IPS-18a (cell line): ENCODE measurements around the gene RNGTT.

Source experiments
- H3K27ac ChIP-seq: one replicate; pipeline ENCODE4 v1.5.1; 2013; ENCODE audit warnings: low read length
- H3K27me3 ChIP-seq: one replicate; pipeline ENCODE4 v1.6.1; 2013; ENCODE audit warnings: mild to moderate bottlenecking, low read length; ENCODE audit not compliant: control insufficient read depth, insufficient read depth
- H3K36me3 ChIP-seq: one replicate; pipeline ENCODE4 v1.6.1; 2013; ENCODE audit warnings: low read depth, low read length; ENCODE audit not compliant: control insufficient read depth
- H3K4me1 ChIP-seq: one replicate; pipeline ENCODE4 v1.6.1; 2013; ENCODE audit warnings: low read depth, low read length; ENCODE audit not compliant: control insufficient read depth
- H3K4me3 ChIP-seq: one replicate; pipeline ENCODE4 v1.5.1; 2013; ENCODE audit warnings: low read length
- H3K9ac ChIP-seq: one replicate; pipeline ENCODE4 v1.6.1; 2013; ENCODE audit warnings: mild to moderate bottlenecking, low read length, moderate library complexity
- H3K9me3 ChIP-seq: one replicate; pipeline ENCODE4 v1.6.1; 2013; ENCODE audit warnings: low read depth, low read length; ENCODE audit not compliant: control insufficient read depth

RNGTT gene

GRCh38 chr6:88599571-88599970, 363.8 kb downstream of the RNGTT start:
- Histone ChIP-seq H3K4me3 (no peak overlapping the region), H3K4me1 (no peaks in the 10 kb centered on the region), H3K9me3 (no peaks in the 10 kb centered on the region), H3K36me3 (no peaks in the 10 kb centered on the region), H3K9ac (no peak overlapping the region), H3K27me3 (no peaks in the 10 kb centered on the region), H3K27ac (no peak overlapping the region)

DNA sequence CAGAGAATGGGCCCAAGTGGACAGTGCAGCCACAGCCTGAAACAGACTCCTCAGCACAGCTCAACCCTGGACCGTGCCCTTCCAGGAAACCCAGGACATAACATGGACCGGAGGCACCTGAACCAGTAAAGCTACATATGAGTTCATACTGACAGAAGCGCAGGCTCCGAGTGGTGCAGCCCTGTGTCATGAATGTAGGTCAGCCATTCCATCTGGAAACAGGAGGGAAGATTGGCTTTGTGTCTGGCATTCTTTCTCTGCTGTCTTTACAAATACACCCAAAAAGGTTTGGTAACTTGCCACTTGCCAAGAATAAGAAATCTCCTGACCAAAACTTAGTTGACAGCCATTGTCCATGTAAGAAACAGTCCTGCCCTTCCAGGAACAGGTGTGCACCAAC, 366.6 kb downstream of the RNGTT start:
- H3K9ac ChIP-seq = no peak overlapping the region
- no peaks in the 10 kb centered on the region for H3K9me3 ChIP-seq
- no peak overlapping the region for H3K4me3 ChIP-seq
- H3K36me3 ChIP-seq = no peaks in the 10 kb centered on the region
- no peak overlapping the region for H3K27ac ChIP-seq
- no peaks in the 10 kb centered on the region for H3K4me1 ChIP-seq
- no peaks in the 10 kb centered on the region for H3K27me3 ChIP-seq

- no peak overlapping the region for H3K9ac ChIP-seq
- H3K9me3 ChIP-seq = no peaks in the 10 kb centered on the region
- H3K27ac ChIP-seq = no peak overlapping the region
- H3K36me3 ChIP-seq = no peaks in the 10 kb centered on the region
- no peak overlapping the region for H3K4me3 ChIP-seq
- no peaks in the 10 kb centered on the region for H3K27me3 ChIP-seq
- H3K4me1 ChIP-seq = peaks cover 8% of the 10 kb centered on the region
Measured at GRCh38 chr6:88588938-88589337, 374.5 kb downstream of the RNGTT start.

GRCh38 chr6:88587150-88587520, 376.3 kb downstream of the RNGTT start:
- Histone ChIP-seq H3K9me3 (no peaks in the 10 kb centered on the region), H3K27me3 (no peaks in the 10 kb centered on the region), H3K4me1 (peaks cover 8% of the 10 kb centered on the region), H3K27ac (no peak overlapping the region), H3K9ac (no peak overlapping the region), H3K4me3 (no peak overlapping the region), H3K36me3 (no peaks in the 10 kb centered on the region)

- no peak overlapping the region for H3K27ac ChIP-seq
- peaks cover 8% of the 10 kb centered on the region for H3K4me1 ChIP-seq
- no peaks in the 10 kb centered on the region for H3K27me3 ChIP-seq
- no peak overlapping the region for H3K4me3 ChIP-seq
- H3K36me3 ChIP-seq = no peaks in the 10 kb centered on the region
- H3K9ac ChIP-seq = no peak overlapping the region
- H3K9me3 ChIP-seq = no peaks in the 10 kb centered on the region
Measured at GRCh38 chr6:88586371-88587149, 376.9 kb downstream of the RNGTT start.

DNA sequence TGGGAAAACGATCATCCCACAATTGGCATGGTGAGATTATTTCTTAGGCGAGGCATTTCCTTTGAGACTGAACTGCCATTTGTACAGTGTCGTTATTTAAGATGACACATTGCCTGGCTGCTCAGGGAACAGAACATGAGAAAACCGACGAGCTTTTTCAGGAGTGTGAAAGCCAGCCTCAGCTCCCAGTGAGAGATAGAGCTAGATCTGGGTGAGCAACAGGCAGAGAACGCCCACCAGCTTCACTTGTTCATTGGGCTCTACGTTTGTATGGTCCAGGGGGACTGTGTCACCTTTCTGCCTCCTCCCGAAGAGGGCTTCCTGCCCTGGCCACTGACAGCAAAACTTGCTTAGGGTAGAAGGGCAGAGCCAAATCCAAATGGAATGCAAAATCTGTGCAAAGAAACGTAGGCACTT, 378.1 kb downstream of the RNGTT start:
- H3K27me3 ChIP-seq = no peaks in the 10 kb centered on the region
- H3K27ac ChIP-seq = no peak overlapping the region
- no peak overlapping the region for H3K4me3 ChIP-seq
- no peaks in the 10 kb centered on the region for H3K36me3 ChIP-seq
- no peaks in the 10 kb centered on the region for H3K9me3 ChIP-seq
- H3K9ac ChIP-seq = no peak overlapping the region
- peaks cover 8% of the 10 kb centered on the region for H3K4me1 ChIP-seq

DNA sequence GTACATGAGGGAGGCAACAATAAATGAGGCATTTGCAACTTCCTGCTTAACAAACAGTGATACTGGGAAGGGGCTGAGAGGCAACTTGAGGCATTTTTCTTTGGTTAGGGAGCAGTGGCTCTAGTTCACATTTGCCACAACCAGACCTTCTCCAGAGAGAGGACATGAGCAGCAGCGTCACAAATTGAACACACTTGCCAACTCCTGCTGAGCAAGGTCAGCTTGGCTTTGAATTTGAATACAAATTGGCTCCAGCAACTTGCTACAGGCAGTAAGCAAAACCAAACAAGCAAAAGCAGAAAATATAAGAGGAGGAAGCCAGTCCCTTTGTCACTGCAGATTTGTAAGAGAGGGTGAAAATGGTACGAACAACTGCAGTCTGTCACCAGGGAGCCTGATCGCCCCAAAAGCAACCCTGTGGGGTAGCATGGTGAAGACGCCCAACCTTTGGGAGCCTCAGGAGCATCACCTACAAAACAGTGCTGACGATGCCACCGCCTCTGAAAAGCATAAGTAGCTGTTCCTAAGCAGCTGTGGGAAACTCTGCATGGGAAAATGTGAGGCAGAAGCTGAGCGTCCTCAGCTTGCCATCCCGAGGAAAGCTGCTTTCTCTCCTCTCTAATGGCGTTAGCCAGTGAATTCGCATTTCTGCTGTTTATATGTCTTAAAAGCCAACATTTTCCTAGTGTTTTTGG, 378.7 kb downstream of the RNGTT start:
- Histone ChIP-seq H3K27me3 (no peaks in the 10 kb centered on the region), H3K36me3 (no peaks in the 10 kb centered on the region), H3K27ac (no peak overlapping the region), H3K9ac (no peak overlapping the region), H3K4me1 (peaks cover 8% of the 10 kb centered on the region), H3K4me3 (no peak overlapping the region), H3K9me3 (no peaks in the 10 kb centered on the region)

- Histone ChIP-seq H3K27ac (no peak overlapping the region), H3K27me3 (no peaks in the 10 kb centered on the region), H3K36me3 (no peaks in the 10 kb centered on the region), H3K9ac (no peak overlapping the region), H3K4me1 (peaks cover 12% of the 10 kb centered on the region), H3K4me3 (no peak overlapping the region), H3K9me3 (no peaks in the 10 kb centered on the region)
Measured at GRCh38 chr6:88577461-88577860, 386.0 kb downstream of the RNGTT start.

DNA sequence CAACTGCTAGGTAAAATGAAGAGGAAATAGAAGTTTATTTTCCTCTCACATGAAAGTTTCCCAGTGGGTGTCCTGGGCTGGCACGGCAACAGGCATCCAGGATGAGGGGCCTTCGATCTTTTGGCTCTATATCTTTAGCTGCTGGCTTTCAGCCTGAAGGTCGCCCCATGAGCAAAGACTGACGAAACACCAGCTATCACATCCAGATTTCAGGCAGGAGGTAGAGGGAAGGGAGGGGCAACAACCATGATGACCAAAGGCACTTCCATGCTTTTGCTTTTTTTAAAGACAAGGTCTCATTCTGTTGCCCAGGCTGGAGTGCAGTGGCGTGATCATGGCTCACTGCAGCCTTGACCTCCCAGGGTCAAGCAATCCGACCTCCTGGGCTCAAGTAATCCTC, 387.9 kb downstream of the RNGTT start:
- Histone ChIP-seq H3K27ac (no peak overlapping the region), H3K27me3 (no peaks in the 10 kb centered on the region), H3K4me1 (peaks cover 12% of the 10 kb centered on the region), H3K36me3 (no peaks in the 10 kb centered on the region), H3K9me3 (no peaks in the 10 kb centered on the region), H3K4me3 (no peak overlapping the region), H3K9ac (no peak overlapping the region)

DNA sequence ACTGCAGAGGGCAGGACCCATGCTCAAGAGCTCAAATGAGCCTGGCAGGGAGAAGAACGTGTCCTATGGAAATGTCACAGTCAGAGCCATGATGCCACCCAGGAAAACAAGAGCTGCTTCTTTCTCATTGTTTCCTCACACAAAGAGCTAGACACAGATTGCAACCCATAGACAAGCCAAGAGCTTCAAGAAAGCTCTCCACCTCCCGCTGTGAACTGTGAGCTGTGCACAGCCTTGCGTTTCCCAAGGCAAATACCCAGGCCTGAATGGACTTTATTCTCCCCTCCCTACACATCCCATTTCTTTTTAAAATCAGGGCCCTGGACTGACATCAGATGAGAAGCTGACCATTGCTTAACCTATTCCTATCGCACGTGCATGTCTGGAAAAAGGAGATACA, 388.8 kb downstream of the RNGTT start:
- Histone ChIP-seq H3K9ac (no peak overlapping the region), H3K27me3 (no peaks in the 10 kb centered on the region), H3K4me3 (no peak overlapping the region), H3K27ac (no peak overlapping the region), H3K36me3 (no peaks in the 10 kb centered on the region), H3K9me3 (no peaks in the 10 kb centered on the region), H3K4me1 (peaks cover 12% of the 10 kb centered on the region)

DNA sequence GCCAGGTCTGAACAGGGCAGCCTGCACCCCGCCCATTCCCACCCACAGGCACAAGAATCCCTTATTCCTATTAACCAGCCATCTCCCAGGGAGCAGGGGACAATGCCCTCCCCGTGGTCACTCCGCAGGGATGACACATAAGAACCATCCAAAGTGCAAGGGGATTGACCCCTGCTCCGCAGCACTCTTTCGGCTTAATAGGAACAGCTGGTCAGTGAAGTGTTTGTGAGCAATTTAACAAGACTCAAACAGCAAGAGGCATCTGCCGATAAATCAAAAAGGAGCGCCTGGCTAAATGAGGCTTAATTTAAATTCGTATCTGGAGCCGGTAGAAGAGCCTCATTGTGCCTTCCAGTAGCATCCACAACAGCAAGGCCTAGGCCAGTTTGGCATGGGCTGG, 389.4 kb downstream of the RNGTT start:
- Histone ChIP-seq H3K4me3 (no peak overlapping the region), H3K36me3 (no peaks in the 10 kb centered on the region), H3K9me3 (no peaks in the 10 kb centered on the region), H3K27me3 (no peaks in the 10 kb centered on the region), H3K27ac (no peak overlapping the region), H3K9ac (no peak overlapping the region), H3K4me1 (peaks cover 12% of the 10 kb centered on the region)

DNA sequence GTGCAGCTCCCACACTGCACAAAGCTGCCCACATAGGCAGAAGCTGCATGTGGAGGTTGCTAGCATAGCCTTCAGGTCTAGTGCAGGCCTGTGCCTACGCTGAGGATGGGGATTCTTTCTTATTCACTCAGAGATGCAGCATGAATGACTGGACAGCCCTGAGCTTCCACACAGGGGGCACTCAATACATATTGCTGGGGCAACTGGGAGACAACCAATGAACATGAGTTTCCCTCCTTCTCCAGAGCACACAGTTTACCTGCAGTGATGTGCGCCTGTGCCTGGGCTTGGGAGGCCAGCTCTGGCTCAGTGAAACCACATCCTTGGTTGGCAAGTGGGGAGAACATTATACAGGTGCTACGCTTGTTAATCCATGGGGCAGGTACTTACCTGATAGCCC, 389.9 kb downstream of the RNGTT start:
- no peak overlapping the region for H3K9ac ChIP-seq
- no peak overlapping the region for H3K4me3 ChIP-seq
- no peak overlapping the region for H3K27ac ChIP-seq
- H3K27me3 ChIP-seq = no peaks in the 10 kb centered on the region
- H3K4me1 ChIP-seq = peaks cover 12% of the 10 kb centered on the region
- H3K36me3 ChIP-seq = no peaks in the 10 kb centered on the region
- H3K9me3 ChIP-seq = no peaks in the 10 kb centered on the region
